ENCODE data around the gene MFGE8. TPM values are rescaled to one million over a fixed set of nuclear protein-coding genes. Genes with fewer than 3 reads are reported as not detected.
"Not testable (repeated sequence)": the region's sequence is repeated elsewhere in the genome, so short reads cannot be mapped to it uniquely, and the experiment has no call there.

Gene MFGE8
- total RNA-seq, 6 experiments from 2014 or later = 9.7 to 20.4 (median 17.6) TPM

DNA sequence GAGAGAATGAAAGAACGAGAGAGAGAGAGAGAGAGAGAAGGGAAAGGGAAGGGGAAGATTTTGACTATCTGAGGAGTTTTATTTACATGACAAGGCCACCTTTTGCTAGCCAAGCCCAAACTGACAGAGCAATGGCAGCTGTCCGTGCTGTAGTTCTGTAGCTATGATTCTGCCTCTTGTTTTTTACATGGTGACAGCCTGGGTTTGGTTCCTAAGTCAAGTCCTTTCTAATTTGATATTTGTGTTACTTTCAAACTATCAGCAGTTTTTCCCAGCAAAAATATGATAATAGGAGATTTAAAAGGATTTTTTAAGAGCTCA is 26.3 kb upstream of the MFGE8 start:
- Histone ChIP-seq H3K4me1 (no peaks in the 10 kb centered on the region), H3K36me3 (no peaks in the 10 kb centered on the region), H3K27ac (no peak overlapping the region), H3K4me3 (no peak overlapping the region), H3K9me3 (no peaks in the 10 kb centered on the region), H3K27me3 (no peaks in the 10 kb centered on the region)
- ATAC-seq (no peak), DNase-seq (no peak)
- 77% methylated on average over 2 of the region's 2 CpGs for WGBS (ENCODE audit: insufficient coverage, low coverage, low lambda C conversion rate, missing lambda C conversion rate)
- TF ChIP-seq, protein P1, sequence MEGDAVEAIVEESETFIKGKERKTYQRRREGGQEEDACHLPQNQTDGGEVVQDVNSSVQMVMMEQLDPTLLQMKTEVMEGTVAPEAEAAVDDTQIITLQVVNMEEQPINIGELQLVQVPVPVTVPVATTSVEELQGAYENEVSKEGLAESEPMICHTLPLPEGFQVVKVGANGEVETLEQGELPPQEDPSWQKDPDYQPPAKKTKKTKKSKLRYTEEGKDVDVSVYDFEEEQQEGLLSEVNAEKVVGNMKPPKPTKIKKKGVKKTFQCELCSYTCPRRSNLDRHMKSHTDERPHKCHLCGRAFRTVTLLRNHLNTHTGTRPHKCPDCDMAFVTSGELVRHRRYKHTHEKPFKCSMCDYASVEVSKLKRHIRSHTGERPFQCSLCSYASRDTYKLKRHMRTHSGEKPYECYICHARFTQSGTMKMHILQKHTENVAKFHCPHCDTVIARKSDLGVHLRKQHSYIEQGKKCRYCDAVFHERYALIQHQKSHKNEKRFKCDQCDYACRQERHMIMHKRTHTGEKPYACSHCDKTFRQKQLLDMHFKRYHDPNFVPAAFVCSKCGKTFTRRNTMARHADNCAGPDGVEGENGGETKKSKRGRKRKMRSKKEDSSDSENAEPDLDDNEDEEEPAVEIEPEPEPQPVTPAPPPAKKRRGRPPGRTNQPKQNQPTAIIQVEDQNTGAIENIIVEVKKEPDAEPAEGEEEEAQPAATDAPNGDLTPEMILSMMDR (IDR thresholded peaks at IDR 0.05) = no peak
- no peak for TF ChIP-seq POLR2A (IDR thresholded peaks at IDR 0.05)
- intact Hi-C loops (cut with DNase I) = no loop called here

DNA sequence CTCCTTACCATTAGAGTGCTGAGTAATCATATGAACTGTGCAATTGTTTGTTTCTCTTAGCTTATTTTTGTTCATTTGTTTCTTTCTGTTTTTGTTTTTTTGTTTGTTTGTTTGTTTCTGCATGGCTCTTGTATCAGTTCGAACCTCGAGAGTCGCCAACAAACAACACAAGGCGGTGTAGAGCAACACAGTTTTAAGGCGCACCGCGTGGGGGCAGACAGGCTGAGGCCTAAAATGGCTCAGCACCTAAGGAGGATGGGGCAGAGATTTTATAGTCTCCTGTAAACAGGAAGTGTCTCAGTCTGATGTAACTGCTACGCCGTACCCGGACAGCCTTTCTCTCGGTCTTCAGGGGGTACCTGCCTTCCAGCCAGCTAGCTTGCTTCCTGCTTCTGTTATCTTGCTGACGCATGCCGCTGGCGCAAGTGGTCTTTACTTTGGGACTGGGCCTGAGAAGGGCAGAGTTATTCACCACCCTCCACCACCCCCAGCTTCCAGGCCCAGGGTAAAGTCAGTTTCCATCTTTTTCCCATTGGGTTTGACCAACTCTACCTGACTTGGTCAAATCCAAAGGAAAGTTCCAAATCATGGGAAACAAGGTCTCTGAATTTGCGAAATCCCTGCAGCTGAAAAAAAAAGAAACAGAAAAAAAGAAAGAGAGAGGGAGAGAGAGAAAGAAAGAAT is 25.8 kb upstream of the MFGE8 start:
- Histone ChIP-seq H3K4me3 (no peak overlapping the region), H3K27ac (no peak overlapping the region), H3K4me1 (no peaks in the 10 kb centered on the region), H3K9me3 (no peaks in the 10 kb centered on the region), H3K36me3 (no peaks in the 10 kb centered on the region), H3K27me3 (no peaks in the 10 kb centered on the region)
- TF ChIP-seq POLR2A (IDR thresholded peaks at IDR 0.05) = no peak
- TF ChIP-seq, protein P1 (IDR thresholded peaks at IDR 0.05) = no peak
- 68% methylated on average over 11 of the region's 15 CpGs for WGBS (ENCODE audit: insufficient coverage, low coverage, low lambda C conversion rate, missing lambda C conversion rate)
- DNase-seq = no peak
- ATAC-seq = no peak
- intact Hi-C loops (cut with DNase I) = no loop called here

DNA sequence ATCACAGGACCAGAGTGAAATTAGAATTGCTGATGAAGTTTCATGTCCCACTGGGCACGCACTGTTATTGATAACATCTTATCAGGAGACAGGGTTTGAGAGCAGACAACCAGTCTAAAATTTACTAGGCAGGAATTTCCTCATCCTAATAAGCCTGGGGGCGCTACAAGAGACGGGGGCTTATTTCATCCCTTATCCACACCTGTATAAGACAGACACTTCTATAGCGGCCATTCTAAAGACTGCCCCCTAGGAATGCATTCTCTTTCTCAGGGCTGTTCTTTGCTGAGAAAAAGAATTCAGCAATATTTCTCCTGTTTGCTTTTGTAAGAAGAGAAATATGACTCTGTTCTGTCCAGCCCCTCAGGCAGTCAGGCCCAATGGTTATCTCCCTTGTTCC is 21.3 kb upstream of the MFGE8 start:
- H3K27me3 ChIP-seq; H3K4me1 ChIP-seq; H3K27ac ChIP-seq; ATAC-seq; DNase-seq; H3K9me3 ChIP-seq; intact Hi-C loops (cut with DNase I); H3K4me3 ChIP-seq; H3K36me3 ChIP-seq: not testable (repeated sequence)
- 75% methylated on average over 3 of the region's 4 CpGs for WGBS (ENCODE audit: insufficient coverage, low coverage, low lambda C conversion rate, missing lambda C conversion rate)

DNA sequence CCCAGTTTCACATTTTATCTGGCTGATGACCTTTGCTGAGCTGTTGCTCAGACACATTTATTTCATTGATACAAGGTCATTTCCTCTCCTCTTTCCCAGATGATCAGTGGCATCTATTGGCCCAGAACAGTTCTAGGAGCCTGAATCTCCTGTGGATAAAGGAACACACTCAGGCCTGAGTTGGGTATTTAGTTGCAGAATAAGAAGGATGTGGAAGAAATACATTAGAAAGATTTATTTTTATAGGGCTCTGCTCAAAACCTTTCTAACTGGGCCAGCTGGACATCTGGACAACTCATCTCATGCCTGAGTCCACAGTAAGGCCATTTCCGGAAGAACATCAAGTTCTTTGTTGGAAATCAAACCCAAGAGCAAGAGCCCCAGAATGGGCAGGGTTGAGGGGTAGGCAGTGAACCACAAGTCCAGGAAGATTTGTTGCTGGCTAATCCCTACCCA is 19.7 kb upstream of the MFGE8 start:
- ATAC-seq (no peak), DNase-seq (no peak)
- H3K27me3 ChIP-seq = no peaks in the 10 kb centered on the region
- WGBS (ENCODE audit: insufficient coverage, low coverage, low lambda C conversion rate, missing lambda C conversion rate) = 75% methylated on average over 1 of the region's 1 CpG
- no peaks in the 10 kb centered on the region for H3K36me3 ChIP-seq
- no peaks in the 10 kb centered on the region for H3K4me1 ChIP-seq
- intact Hi-C loops (cut with DNase I) = no loop called here
- TF ChIP-seq, protein P1 (IDR thresholded peaks at IDR 0.05) = no peak
- no peak for TF ChIP-seq POLR2A (IDR thresholded peaks at IDR 0.05)
- H3K9me3 ChIP-seq = no peaks in the 10 kb centered on the region
- H3K27ac ChIP-seq = no peak overlapping the region
- H3K4me3 ChIP-seq = no peak overlapping the region

DNA sequence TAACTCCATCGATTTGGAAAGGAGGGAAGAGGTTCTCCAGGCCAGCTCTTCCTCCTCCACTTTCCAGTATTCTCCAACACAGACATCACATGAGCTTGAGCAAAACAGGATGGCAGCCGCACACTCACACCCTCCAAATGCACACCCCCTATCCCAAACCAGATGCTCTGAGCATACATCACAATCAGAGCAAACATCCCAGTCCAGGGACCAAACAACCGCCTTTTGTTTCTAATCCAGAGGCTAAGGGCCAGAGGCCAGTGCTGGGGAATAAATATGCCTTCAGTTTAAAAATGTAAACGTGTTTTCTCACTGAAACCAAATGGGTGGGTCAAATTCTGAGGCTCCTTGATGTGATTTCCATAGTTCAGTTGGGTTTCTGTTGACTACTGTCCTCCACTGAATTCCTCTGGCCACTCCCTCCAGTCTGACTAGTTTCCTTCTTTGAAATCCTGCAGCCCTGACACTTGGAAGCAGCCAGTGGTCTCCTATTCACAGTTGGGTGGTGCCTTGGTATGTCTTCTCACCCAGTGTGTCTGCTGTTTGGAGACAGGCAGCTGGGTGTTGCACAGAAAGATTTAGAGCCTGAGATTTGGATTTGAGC is 19.2 kb upstream of the MFGE8 start:
- ATAC-seq (no peak), DNase-seq (no peak)
- no peaks in the 10 kb centered on the region for H3K36me3 ChIP-seq
- no peak overlapping the region for H3K27ac ChIP-seq
- no peaks in the 10 kb centered on the region for H3K9me3 ChIP-seq
- intact Hi-C loops (cut with DNase I) = no loop called here
- WGBS (ENCODE audit: insufficient coverage, low coverage, low lambda C conversion rate, missing lambda C conversion rate) = 52% methylated on average over 3 of the region's 4 CpGs
- no peak for TF ChIP-seq POLR2A (IDR thresholded peaks at IDR 0.05)
- TF ChIP-seq, protein P1 (IDR thresholded peaks at IDR 0.05) = no peak
- no peaks in the 10 kb centered on the region for H3K4me1 ChIP-seq
- no peaks in the 10 kb centered on the region for H3K27me3 ChIP-seq
- H3K4me3 ChIP-seq = no peak overlapping the region

Measured in right lobe of liver (tissue), 6 donors.